Right lung (tissue), 5 donors: ENCODE results near the gene PINLYP. TPM values are rescaled to one million over a fixed set of nuclear protein-coding genes. Genes with fewer than 3 reads are reported as not detected.
A peak's percentile ranks its signal among the peaks of the same experiment; 100 is the strongest.
"Not testable (repeated sequence)": the region's sequence is repeated elsewhere in the genome, so short reads cannot be mapped to it uniquely, and the experiment has no call there.

Source experiments
- DNase-seq, 2 donors: peaks; one replicate each; pipeline ENCODE4 v3.0.0-alpha.2; 2013
- polyA plus RNA-seq, 5 donors: library from polyadenylated mRNA; unstranded; fragments of 120-200 nt; gene quantifications; one replicate each; pipeline versions ENCODE4 v1.2.1 to v1.2.3, GENCODE V29; 2013; ENCODE audit warnings: inconsistent platforms in 1 of 5, low replicate concordance in 1 of 5; ENCODE audit not compliant: insufficient read length in 5 of 5, insufficient read depth in 1 of 5

PINLYP gene
- polyA plus RNA-seq, 5 donors: 17.1 to 20.5 (median 18.2) TPM

- no peak for DNase-seq
Observed at GRCh38 chr19:43599635-43600295, 24.2 kb downstream of the PINLYP start.

GRCh38 chr19:43600326-43600725, 24.7 kb downstream of the PINLYP start:
- not testable (repeated sequence) for DNase-seq

DNA sequence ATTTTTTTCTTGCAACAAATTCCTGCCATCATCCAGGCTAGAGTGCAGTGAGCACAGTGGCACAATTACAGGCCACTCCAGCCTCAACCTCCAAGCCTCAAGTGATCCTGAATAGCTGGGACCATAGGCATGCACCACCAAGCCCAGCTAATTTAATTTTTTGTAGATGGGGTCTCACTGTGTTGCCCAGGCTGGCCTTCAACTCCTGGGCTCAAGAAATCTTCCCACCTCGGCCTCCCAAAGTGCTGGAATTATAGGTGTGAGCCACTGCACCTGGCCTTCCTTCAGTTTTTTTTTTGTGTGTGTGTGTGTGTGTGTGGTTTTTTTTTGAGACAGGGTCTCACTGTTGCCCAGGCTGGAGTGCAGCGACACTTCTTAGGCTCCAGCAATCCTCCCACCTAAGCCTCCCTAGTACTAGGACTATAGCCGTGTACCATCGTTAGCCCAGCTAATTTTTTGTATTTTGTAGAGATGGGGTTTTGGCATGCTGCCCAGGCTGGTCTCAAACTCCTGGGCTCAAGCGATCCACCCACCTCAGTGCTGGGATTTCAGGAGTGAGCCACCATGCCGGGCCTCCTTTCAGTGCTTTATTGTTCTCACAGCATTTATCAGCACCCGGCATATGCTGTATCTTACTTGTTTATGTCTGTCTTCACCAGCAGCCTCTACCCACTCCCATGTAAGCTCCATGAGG, 30.4 kb downstream of the PINLYP start:
- no peak for DNase-seq

GRCh38 chr19:43606569-43607229, 31.1 kb downstream of the PINLYP start:
- DNase-seq: no peak

DNA sequence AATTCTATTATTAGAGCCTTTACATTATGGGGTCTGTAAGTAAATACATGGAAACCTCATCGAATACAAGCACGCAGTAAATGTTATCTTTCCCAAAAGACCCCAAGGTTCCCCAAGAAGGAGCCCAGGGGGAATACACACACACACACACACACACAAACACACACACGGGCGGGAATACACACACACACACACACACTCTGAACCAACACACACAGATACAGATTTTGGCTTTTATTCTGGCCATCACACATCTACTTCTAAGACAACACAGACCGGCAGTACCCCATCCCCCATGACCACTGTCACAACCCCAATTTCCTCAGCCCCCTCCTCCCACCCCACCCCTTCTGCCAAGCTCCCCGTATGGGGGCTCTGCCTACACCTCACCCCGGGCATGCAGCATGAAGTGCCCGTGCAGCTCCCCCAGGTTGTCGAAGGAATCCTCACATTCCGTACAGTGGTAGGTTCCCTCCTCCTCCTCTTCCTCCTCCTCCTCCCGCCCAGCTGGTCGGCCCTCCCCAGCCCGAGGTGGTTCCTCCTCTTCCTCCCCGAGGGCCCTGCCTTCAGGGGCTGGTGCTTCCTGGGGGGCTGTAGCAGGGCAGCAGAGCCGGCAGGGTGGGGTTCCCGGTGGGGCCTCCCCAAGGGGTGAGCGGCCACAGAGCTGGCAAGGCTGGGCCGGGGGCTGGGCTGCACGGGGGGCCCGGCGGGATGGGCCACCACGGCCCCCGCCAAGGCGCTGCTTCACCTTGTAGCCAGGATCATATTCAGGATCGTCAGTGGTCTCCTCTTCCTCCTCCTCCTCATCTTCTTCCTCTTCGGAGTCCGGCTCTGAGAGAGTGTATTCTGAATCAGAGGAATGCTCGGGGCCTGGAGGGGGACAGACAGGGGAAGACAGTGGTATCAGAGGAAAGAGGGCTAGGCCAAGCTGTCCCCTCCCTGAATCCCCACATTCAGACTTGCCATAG, 31.9 kb downstream of the PINLYP start:
- no peak for DNase-seq

- DNase-seq: no peak
Observed at GRCh38 chr19:43609872-43610271, 34.3 kb downstream of the PINLYP start.

GRCh38 chr19:43610493-43610892, 34.9 kb downstream of the PINLYP start:
- DNase-seq: no peak

DNA sequence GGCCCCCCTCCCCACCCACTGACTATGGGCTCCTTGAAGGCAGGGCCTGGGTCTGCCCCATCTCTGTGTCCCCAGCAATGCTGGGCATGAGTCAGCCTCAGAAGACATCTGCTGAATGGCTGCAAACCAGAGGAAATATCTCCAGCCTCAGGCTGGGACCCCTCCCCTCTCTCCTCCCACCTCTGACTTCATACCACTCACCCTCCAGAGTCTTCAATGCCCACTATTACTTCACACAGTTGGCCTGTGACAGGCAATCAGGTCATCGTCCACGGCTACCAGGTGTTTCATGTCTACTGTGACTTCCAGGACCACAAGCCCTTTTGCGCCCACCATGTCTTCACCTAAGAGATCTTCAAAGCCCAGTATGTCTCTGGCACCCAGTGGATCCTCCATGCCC, 36.2 kb downstream of the PINLYP start, which contains the start of gene SRRM5:
Gene SRRM5 (plus strand): TSS at position 301 of the 400 bp plus-strand sequence. CDS start 34 bp downstream, at position 335.
- DNase-seq: no peak

DNA sequence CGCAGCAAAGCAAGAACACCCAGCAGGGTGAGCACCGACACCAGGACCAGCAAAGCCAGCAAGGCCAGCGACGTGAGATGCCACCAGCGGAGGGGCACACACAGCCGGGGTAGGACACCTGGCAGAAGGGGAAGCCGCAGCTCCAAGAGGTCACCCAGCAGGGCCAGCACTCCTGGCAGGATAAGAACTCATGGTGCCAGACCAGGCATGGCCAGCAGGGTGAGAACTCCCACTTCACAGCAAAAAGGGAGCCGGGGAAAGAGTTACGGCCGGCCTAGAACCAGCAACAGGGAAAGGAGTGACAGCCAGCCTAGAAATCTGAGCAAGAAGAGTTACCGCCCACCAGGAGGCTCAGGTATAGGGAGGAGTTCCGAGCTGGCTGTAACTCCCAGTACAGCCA, 36.8 kb downstream of the PINLYP start:
- no peak for DNase-seq

- DNase-seq: no peak
Observed at GRCh38 chr19:43616306-43616705, 40.7 kb downstream of the PINLYP start.

DNA sequence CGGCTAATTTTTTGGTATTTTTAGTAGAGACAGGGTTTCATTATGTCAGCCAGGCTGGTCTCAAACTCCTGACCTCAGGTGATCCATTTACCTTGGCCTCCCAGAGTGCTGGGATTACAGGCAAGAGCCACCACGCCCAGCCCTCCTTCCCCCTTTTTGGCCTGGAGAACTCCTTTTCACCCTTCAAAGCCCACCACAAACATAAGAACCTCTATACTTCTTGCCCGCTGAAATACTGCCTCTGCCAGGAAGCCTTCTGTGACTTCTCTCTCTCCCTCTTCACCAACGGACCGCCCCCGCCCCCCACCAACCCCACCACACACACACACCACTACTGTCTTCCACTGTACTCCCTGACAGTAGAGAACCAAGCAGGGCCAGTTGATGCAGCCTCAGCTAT, 41.4 kb downstream of the PINLYP start:
- DNase-seq: no peak

- DNase-seq: no peak
Observed at GRCh38 chr19:43618921-43619261, 43.3 kb downstream of the PINLYP start.

DNA sequence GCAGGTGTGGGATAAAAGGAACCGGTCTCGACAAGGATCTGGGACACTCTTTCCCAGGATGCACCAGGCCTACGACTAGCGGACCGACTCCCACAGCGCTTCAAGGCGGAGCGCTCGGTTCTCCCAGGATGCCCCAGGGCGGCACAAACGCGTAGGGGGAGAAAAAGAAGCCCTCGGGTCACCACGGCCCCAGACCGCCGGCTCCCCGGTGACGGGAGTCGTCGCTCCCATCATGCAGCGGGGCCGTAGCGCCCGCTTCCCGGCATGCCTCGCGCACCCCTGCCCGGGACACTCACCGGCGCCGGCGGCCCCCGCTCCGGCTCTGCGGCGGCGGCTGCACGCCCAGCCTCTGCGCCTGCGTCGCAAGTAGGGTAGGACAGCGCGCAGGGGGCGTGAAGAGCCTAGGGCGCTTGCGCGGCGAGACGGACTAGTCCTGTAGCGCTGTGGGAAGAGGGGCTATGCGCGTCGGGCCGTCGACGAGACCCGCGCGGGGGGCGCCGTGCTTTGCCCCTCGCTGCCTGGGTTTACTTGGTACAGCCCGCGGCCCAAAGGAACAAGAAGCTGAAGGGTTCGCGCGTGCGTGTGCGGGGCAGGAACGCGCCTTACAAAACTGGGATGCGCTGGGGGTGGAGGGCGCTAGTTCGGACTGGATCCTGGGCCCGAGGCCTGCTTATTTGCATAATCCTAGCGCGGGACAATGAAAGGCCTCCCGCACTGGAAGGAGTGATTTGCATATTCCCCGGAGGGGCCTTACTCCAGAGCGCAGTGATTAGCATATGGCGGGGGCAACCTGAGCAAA, 43.9 kb downstream of the PINLYP start, which contains the start of gene ZNF428:
Gene ZNF428 (minus strand): TSS at position 368 of the 799 bp plus-strand sequence. CDS start 5,325 bp downstream, outside the sequence.
- peak; percentile 91 to 92 for DNase-seq

DNA sequence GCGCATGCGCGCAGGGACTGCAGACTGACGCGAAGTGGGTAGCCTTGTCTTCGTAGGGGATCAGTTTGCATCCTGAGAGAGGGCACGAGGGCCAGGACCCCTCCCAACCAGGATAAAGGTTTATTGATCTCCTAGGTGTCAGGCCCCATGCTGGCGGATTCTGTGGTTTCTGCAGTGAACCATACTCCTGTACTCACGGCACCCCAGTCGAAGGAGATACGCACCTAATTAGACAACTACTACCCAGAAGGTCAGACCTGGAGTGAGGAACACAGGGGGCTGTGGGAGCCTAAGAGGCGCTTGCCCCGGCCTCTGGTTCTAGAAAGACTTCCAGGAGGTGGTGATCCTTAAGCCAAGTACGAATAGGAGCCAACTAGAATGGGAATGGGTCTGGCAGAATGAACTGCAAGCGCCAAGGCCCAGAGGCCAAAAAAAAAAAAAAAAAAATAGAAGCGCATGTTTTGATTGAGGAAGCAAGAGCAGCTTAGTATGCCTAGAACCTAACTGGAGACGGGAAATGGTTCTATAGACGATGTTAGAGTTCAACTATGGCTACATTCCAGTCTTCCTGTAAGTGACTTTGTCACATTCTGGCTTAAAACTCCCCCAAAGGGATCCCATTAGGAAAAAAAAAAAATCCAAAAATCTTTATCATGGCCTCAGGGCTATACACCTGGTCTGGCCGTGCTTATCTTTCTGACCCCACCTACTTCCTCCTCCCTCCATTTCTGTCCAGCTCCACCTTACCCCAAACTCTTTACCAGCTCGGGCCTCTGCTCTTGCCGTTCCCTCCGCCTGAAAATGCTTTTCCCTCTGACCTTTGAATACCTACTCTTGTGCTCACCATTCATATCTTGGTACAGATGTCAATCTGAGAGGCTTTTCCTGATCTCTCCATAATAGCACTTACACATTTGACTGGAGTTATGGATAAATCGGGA, 44.7 kb downstream of the PINLYP start:
- DNase-seq: no peak

- DNase-seq: no peak
Observed at GRCh38 chr19:43622070-43622469, 46.5 kb downstream of the PINLYP start.

GRCh38 chr19:43622956-43623355, 47.4 kb downstream of the PINLYP start:
- DNase-seq: no peak

DNA sequence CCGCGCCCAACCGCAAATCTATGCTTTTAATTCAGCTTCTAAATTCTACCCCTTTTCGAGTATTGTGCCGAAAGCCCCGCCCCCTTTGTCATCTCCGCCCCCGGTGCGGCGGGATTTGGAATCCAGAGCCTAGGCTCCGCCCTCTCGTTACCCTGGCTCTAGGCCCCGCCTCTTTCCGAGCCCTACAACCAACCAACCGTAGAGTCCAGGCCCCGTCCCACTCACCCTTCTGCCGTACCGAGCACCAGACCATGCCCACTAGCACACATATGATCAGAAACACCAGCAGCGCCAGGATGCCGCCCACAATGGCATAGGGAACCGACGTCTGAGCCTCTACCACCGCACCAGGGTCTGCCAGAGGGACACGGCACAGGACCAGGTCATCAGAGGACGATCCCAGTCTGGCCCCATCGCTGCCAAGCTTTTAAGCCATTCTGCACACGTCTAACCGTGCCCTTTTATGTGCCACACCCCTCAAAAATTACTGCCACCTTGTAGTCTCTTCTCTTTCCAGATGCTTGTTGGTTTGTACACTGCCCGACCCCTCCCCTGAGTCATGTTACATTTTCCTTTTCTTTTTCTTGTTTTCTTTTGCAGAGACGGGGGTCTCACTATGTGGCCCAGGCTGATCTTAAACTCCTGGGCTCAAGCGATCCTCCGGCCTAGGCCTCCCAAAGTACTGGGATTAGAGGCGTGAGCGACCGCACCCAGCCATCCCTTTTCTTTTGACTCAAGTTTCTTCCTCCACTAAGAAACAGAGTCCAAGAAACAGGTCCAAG, 48.5 kb downstream of the PINLYP start:
- DNase-seq: no peak

- no peak for DNase-seq
Observed at GRCh38 chr19:43624933-43625332, 49.3 kb downstream of the PINLYP start.
